Hepatocyte (in vitro differentiated cells): Measurements from ENCODE around the gene IL11RA.

Experiments used
- CTCF ChIP-seq: fragments of 200-600 bp; sonication (generic); IDR thresholded peaks from 2 replicates; pipeline ENCODE4 v1.5.1; 2016; ENCODE audit warnings: antibody characterized with exemption, mild to moderate bottlenecking; ENCODE audit not compliant: poor library complexity
- EZH2 ChIP-seq: fragments of 200-600 bp; sonication (generic); IDR thresholded peaks from 2 replicates; pipeline ENCODE4 v1.6.1; 2016; ENCODE audit warnings: antibody characterized with exemption, mild to moderate bottlenecking, borderline replicate concordance

GRCh38 chr9:34684145-34684544 lies 32.2 kb downstream of the IL11RA start:
- TF ChIP-seq CTCF, result no peak
- no peak for TF ChIP-seq EZH2
